HG03175 (cell line): Measurements from ENCODE around the gene PPP1R8.
"Not testable (repeated sequence)": the region's sequence is repeated elsewhere in the genome, so short reads cannot be mapped to it uniquely, and the experiment has no call there.

ENCODE experiments used
- ATAC-seq: cut with Tn5 transposase; IDR thresholded peaks from one replicate; pipeline ENCODE4 v1.9.1; 2021; ENCODE audit warnings: mild to moderate bottlenecking, moderate library complexity; ENCODE audit not compliant: unreplicated experiment

The PPP1R8 gene

DNA sequence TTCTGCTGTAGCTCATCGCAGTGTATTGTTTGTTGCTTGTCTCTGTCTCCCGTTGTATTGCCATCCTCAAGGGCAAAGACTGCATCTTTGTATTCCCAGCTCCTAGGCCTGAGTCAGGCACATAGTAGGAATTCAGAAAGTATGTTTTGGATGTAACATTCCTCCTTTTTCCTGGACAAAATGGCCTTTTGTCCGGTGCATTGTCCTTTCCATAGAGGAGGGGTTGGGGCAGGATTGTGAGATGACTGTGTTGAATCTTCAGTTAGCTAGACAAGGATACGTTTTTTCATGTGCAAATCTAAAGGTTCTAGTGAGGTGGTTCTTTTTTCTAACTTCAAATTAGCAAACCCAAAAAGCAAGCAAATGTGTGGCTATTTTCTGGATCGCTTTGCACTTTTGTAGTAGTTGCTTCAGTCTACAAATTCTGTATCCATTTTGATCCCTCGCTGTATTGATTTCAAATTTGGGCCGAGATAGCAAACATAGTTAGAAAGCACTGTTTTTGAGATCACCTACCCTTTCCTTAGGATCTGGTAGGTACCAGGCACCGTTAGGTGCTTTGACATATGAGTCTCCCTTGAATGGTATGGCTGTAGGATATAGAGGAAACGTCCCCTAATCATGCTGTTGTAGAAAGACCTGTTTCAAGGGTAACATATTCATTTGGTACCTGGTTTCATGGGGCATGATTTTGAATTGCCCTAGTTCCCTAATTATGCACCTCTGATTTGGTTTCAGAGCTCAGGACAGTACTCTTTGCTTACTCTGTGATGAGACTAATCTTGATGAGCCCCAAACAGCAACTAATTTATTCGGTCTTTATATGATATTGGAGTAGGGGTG is 1.2 kb downstream of the PPP1R8 start:
- no peak for ATAC-seq

DNA sequence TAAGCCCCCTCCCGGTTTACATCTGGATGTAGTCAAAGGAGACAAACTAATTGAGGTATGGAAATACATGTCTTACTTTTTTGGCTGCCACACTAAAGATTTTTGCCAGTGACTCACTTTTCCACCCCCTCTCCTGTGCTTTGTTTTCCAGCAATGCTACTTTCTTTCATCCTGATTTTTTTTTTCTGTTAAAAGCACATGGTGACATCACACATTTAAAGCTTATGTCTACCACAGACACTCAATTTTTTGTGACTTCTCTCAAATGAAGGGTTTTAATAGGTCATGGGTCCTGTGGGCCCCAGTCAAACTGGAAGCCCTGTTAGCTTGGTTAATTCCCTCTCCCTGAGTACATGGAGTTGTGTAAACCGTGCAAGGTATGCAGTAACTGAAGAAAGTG is 2.2 kb downstream of the PPP1R8 start:
- no peak for ATAC-seq

DNA sequence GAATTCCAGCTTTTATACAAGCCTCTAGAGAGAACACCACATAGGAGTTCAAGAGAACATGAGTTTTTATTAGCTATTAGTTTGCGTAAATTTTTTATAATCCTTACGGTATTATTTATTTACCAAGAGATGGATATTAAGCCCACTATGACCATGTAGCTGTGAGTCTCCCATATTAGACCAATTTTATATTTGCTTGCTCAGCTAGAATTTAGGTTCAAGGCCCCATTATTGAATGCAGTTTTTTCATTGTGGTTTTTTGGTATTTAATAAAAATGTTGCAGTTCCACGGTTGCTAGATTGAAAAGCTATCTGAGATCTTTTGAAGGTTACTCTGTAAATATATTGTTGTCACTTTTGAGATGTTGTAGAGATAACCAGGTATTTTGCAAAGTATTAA is 2.9 kb downstream of the PPP1R8 start:
- no peak for ATAC-seq

DNA sequence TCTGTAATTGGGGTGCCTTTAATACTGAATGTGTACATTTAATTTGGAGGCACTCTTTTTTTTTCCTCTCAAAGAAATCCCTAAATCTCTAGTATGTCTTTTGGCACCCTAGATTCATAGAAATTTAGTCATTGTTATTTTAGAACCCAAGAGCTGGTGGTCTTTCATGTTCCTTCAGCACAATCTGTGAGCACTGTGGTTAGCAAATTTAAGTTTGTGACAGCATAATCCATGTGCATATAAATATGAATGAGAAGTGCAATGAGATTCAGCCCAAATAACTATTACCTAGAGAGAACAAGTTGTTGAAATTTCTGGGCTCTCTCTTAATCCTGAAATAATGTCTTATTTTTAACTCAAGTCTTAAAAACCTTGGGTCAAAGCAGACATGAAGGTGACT is 4.5 kb downstream of the PPP1R8 start:
- no peak for ATAC-seq

DNA sequence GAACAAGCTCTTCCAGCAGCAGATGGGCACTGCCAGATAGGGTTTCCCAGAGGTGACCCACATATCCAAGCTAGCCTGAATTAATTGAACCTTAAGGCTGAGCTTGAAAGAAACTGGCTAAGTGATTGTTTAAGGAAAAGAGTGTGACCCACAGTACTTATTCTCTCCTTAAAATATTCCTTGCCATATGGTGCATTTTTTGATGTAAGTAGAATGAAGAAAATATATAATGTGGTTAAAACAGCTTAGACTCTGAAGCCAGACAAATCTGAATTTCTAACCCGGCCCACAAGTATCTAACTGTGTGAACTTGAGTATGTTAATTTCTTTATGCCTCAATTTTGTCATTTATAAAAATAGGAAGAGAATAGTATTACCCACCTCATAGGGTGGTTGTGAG is 4.9 kb downstream of the PPP1R8 start:
- ATAC-seq: no peak

DNA sequence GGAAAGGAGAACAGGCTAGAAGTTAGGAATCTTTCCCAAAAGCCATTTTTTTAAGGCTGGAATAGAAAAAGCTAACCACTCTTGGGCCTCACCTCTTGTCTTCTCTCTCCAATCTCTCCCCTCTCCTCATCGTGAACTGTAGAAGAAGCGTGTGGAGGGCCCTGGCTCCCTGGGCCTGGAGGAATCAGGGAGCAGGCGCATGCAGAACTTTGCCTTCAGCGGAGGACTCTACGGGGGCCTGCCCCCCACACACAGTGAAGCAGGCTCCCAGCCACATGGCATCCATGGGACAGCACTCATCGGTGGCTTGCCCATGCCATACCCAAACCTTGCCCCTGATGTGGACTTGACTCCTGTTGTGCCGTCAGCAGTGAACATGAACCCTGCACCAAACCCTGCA is 19.4 kb downstream of the PPP1R8 start:
- ATAC-seq: no peak

DNA sequence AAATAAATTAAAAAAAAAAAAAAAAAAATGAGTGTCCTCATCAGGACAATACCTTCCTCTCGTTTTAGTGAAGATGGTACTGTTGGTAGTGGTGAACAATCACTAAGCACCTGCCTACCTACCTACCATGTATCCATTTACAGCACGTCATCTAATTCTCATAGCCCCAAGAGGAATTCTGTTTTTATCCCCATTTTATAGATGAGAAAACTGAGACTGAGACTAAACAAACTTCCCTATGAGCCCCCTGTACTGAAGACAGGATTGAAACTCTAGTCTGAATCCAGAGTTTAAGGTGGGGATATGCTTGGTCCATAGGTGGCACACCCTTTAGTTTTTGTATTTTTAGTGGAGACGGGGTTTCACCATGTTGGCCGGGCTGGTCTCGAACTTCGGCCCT is 24.5 kb downstream of the PPP1R8 start:
- ATAC-seq: no peak

DNA sequence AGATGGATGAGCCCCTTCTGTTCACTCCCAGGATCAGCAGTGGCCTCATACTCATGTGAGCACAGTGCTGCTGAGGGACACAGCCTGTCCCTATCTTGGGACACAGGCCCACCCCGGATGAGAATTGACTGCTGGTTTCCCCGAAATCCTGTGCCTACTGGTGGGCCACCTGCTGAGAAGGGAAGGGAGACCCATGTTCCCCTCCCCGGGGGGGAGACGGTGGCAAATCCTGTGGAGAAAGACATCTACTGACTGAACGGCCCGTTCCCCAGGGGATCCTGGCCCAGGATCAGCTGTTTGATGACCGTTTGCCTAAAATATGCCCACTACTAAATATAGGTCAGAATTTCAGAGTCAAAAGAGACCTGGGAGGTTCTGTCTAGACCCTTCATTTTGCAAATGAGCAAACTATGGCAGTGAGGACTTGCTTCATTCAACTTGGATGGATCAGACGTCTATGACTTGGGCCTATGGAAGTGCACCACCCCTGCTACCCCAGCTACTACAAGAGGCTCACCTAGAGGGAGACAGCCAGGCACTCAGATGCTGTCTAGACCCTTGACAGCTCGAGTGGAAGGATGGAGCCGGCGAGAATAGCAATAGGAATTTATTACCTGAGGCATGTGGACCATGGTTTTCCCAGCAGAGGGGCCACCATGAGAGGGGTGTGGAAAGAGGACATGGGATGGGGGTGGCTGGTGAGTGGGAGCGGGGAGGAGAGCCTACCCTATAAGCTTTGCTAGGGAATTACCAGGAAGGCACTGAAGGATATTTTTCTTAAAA is 26.2 kb downstream of the PPP1R8 start:
- ATAC-seq: no peak

DNA sequence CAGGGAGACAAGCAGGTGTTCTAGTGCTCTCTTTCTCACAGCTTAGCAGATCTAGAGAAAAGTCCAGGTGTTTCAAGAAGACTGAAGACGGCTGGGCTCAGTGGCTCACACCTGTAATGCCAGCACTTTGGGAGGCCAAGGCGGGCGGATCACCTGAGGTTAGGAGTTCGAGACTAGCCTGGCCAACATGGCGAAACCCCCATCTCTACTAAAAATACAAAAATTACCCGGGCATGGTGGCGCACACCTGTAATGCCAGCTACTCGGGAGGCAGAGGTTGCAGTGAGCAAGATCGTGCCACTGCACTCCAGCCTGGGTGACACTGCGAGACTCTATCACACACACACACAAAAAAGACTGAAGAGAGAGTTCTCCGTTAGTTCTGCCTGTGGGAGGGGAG is 27.0 kb downstream of the PPP1R8 start:
- ATAC-seq: not testable (repeated sequence)

DNA sequence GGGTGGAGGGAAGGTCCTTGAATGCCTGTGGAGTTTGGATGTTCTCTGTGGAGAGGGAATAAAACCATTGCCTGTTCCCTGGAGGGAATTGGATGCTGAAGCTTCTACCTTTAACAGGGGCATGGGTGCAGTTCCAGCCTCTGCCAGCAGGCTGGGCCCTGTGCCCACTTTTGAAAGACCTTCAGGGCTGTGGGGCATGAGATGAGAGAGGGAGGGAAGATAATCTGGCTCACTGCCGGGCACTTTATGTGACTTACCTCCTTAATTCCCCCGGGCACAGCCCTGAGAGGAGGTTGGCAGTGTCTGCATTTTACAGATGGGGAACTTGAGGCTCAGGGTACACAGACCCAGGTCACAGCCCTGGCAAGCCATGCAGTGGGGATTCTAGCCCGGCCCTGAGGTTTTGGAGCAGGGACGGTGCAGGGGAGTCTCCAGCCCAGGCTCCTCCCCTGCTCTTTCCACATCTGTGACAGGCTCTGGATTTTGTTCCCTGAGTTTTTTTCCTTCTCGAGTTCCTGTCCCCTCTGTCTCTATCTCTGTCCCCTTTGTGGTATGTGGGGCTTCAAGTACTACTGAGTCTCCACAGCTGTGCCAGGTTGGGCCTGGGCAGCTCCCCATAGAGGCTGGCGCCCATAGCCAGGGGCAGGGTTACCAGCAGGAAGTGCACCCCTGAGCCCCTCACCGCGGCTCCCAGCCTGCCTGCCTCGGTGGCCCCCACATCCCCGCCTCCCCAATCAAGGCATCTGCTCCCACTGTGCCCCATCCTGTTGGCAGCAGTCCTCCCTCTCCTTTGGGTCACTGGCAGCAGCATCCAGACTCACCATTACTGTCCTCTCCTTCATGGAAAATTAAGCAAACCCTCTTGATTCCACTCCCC is 27.7 kb downstream of the PPP1R8 start:
- peak; percentile 70 for ATAC-seq

DNA sequence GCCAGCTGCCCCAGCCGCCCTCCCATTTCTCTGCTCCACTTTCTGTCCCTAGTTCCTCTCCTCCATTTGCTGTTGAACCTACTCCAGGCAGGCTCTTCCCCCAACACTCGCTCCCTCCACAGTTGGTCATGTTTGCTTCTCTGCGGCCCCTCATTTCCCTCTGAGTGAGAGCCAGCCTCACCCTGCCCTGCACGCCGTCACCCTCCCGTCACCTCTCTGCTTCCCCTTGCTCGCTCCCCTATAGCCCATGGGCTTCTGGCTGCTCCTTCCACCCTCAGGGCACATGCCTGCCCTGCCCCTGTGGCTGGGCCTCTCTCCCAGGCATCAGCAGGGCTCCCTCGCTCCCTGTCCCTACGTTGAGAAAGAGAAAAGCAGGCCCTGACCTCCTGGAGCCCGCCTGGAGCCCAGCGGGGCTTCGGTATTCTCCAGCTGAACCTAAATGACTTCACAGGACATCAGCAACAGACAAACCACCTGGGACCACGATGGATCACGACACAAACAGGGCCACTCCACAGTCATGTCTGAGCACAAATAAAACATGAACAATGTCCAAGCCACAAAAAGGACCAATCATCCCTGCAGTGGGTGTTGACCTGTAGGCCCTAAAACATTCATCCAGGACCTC is 28.5 kb downstream of the PPP1R8 start:
- ATAC-seq: no peak

DNA sequence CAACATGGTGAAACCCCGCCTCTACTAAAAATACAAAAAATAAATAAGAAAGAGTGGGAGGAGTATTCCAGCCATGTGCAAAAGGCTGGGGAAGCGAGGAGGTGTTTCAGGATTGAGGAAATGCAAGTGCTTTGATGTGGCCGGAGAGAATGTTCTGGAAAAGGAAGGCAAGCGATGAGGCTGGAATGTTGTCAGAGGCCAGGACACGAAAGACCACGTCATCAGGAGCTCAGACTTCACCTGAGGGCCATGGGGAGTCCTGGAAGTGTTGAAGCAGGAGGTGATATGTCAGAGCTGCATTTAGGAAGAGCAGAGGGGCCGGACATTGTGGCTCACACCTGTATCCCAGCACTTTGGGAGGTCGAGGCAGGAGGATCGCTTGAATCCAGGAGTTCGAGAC is 30.9 kb downstream of the PPP1R8 start:
- ATAC-seq: no peak

DNA sequence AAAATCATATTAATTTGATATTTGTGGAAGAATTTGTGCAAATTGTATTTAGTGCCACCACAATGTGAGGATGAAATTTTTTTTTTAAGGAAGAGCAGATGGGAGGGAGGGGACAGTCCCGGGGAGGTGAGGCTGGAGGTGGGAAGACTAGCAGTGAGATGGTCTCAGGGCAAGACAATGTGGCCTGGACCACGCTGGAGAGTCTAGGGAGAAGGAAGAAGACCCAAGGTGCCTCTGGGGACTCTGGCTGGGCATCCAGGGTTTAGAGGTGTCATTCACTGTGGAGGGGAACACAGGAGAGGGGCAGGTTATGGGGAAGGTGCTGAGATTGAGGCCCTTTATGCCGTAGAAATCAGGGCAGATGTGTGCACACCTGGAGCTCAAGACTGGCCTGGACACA is 31.4 kb downstream of the PPP1R8 start:
- ATAC-seq: no peak

DNA sequence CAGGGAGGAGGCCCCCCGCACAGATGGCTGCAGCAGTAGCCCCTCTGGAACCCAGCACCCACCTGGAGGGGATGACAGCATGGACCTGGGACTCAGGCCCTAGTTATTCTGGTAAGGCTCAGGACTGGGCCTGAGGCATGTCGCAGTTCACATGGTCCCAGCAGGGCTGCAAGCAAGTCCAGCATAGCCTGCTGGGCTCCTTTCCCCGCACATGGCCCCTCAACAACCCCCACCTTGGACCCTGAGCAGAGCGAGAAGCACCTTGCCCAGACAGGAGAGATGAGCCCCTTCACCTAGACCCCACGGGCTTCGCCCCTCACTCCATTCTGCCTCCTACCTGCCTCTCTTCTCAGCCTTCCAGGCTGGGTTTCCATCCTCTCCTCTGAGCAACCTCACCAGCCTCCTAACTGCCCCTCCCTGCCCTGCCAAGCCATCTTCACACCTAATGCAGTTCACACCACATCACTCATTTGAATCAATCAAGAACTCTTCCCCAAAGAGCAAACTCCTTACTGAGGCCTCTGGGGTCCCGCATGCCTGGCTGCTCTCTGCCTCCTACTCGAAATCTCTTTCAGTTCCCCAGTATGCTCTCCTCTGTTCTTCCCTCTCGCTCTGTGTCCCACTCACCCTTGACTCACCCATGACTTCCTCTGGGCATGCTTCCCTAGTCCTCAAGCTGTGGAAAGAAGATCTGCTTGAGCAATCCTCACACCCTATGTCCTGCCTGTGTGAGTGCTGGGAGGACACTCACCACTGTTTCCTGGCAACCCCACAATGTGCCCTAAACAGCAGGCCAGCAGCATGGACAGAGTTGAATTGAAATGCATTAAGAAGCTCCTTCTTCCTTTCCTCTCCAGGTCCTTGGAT is 32.3 kb downstream of the PPP1R8 start:
- ATAC-seq: peak; percentile 58

DNA sequence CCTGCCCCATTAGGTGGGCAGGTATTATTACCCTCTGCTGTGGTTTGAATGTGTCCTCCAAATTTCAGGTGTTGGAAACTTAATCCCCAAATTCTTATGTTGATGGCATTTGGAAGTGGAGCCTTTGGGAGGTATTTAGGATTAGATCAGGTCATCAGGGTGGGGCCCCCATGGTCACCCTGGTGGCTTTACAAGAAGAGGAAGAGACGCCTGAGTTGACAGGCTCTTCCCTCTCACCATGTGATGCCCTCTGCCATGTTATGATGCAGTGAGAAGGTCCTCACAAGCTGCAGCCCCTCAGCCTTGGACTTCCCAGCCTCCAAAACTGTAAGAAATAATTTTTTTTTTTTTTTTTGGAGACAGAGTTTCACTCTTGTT is 32.9 kb downstream of the PPP1R8 start:
- ATAC-seq: no peak

DNA sequence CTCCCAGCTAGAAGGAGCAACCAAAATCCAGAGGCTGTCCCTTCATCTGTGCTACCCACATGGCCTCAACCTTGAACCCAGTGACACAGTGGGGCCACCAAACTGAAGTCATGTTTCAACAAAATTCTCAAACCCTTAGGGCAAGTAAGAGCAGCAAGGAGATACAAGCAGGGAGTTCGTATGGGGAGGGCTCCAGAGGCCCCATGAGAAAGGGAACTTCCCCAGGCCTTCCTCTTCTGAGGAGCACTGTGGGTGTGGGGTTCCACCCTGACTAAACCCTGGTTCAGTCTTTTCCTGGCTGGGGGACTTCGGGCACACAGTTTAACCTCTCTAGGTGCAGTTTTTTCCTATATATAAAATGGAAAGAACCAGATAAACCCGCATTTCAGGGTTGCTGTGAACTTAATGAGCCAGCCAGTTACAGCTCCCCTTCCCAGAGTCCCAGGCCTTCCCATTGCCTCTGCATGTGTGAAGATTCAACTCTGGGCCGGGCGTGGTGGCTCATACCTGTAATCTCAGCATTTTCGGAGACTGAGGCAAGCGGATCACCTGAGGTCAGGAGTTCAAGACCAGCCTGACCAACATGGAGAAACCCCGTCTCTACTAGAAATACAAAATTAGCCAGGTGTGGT is 33.8 kb downstream of the PPP1R8 start:
- ATAC-seq: no peak

DNA sequence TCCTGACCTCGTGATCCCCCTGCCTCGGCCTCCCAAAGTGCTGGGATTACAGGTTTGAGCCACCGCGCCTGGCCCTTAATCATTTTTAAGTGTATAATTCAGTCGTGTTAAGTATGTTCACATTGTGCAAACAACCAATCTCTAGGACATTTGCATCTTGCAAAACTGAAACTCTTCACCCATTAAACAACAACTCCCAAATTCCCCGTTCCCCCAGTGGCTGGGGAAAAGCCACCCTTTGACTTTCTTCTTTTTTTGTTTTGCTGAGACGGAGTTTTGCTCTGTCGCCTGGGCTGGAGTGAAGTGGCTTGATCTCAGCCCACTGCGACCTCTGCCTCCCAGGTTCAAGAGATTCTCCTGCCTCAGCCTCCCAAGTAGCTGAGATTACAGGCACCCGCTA is 35.2 kb downstream of the PPP1R8 start:
- ATAC-seq: no peak

DNA sequence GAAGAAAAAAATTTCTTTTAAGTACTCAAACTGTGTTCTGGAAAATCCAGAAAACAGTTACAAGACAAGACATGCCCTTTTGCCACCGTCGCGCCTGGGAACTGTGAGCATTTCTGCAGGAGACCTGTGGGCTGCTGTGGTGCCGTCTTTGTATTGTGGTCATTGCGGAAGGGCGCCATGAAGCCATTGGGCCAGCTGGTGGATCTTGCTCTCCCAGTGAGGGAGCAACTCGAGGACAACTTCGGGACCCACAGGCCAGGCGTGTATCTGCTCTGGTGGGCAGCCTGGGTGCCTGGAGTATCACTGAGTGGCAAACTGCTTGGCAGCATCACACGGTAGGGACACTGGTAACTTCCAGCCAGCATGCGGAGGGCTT is 38.0 kb downstream of the PPP1R8 start:
- no peak for ATAC-seq

DNA sequence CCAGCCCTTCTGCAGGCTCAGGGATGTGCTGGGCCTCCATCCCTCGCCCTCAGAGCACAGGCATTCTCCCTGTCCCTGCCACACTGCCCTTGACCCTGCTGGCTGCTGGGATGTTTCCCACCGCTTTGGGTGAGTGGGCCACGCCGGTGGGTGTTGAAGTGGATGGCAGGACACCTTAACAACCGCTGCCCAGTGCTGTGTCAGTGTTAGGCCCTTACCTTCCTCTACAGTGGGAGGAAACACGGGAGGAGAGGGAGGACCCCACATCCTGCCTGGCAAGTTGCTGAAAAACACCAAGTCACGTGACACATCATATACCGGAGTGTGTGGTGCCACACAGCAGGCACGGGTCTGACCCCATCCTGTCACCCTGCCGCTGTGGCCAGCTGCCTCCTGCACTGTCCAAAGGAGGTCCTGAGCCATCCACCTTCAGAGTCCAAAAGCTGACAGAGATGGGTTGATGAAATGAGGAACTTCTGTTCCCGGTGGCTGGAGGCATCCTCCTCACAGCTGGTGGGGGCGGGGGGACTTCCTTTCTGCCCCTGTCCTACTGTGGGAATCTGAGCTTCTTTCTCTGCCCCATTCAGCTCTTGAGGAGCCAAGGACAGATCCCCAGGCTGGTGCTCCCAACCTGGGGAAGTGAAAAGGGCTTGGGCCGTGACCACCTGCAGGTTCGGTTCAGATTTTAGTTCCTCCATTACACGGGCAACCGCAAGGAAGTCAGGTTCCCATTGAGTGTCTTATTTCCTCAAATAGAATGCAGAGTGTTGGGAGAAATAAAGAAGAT is 38.5 kb downstream of the PPP1R8 start:
- ATAC-seq: peak; percentile 41
